ENCODE measurements around the gene ULK1.

ULK1 gene

GRCh38 chr12:131923260-131923659, 28.8 kb downstream of the ULK1 start:
- TF ChIP-seq CTCF (conservative IDR thresholded peaks at IDR 0.05; ENCODE audit: control insufficient read depth, insufficient read depth, low read depth, low read length) = no peak
- no peak for DNase-seq (ENCODE audit: low read depth)
- no peak overlapping the region for H3K4me3 ChIP-seq (ENCODE audit: control insufficient read depth, low read depth, low read length)

DNA sequence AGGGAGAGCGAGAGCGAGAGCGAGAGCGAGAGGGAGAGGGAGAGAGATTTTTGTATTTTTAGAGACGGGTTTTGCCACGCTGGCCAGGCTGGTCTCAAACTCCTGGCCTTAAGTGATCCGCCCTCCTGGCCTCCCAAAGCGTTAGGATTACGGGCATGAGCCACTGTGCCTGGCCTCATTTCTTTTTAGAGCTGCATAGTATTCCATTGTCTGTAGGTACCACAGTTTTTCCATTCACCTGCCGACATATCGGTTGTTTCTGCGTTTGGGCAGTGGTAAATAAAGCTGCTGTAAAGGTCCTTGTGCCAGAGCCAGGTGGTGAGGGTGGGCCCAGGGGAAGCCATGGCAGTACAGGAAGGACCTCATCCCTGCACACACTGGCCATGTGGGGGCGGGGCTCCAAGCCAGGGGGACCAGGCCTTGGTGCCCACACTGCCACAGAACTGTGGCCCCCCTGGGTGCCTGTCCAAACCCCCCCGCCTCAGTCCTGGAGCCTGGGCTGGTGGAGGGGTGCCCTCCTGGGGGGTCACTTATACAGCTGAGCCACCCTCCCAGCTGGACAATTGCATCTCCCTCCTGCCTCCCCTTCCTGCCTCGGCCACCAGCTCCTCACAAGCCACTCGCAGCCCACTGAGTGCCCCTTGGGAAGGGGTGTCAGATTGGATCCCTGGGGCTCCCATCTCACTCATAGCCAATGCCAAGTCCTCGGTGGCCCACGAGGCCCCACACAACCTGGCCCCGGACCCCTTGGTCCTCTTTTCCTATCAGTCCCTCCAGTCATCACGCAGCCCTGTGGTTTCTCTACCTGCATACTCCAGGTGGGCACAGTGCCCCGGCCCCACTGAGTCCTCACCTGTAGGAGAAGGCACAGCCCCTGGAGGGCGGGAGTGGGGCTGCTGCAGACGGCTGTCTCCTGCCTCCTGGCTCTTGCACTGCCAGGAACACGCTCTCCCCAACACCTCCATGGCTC, 33.0 kb downstream of the ULK1 start:
- DNase-seq (ENCODE audit: low read depth) = no peak
- TF ChIP-seq CTCF (conservative IDR thresholded peaks at IDR 0.05; ENCODE audit: control insufficient read depth, insufficient read depth, low read depth, low read length) = no peak
- no peak overlapping the region for H3K4me3 ChIP-seq (ENCODE audit: control insufficient read depth, low read depth, low read length)

DNA sequence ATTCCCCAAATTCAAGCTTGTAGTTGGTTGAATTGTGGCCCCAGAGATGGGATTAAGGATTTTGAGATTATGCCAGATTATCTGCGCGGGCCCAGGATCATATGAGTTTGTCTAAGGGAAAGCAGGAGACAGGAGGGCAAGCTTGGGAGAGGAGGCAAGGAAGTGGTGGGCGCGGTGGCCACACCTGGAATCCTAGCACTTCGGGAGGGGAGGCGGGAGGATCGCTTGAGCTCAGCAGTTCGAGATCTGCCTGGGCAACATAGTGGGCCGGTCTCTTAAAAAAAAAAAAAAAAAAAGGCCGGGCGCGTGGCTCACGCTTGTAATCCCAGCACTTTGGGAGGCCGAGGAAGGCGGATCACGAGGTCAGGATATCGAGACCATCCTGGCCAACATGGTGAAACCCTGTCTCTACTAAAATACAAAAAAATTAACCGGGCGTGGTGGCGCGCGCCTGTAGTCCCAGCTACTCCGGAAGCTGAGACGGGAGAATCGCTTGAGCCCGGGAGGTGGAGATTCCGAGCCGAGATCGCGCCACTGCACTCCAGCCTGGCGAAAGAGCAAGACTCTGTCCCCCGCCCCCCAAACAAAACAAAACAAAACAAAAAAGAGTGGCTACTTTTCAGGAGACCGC, 33.8 kb downstream of the ULK1 start:
- peak overlapping the region; percentile 55 for H3K4me3 ChIP-seq (ENCODE audit: control insufficient read depth, low read depth, low read length)
- peak; percentile 24 for DNase-seq (ENCODE audit: low read depth)
- no peak for TF ChIP-seq CTCF (conservative IDR thresholded peaks at IDR 0.05; ENCODE audit: control insufficient read depth, insufficient read depth, low read depth, low read length)

GRCh38 chr12:131928711-131929580, 34.5 kb downstream of the ULK1 start, which contains the start of gene PUS1:
PUS1 (plus strand) TSS chr12:131929276; CDS start chr12:131929723, 447 bp downstream.
- peak; percentile 91 for DNase-seq (ENCODE audit: low read depth)
- TF ChIP-seq CTCF (conservative IDR thresholded peaks at IDR 0.05; ENCODE audit: control insufficient read depth, insufficient read depth, low read depth, low read length) = no peak
- peak within 1 kb of the TSS; percentile 89 for H3K4me3 ChIP-seq (ENCODE audit: control insufficient read depth, low read depth, low read length)

- no peak for TF ChIP-seq CTCF (conservative IDR thresholded peaks at IDR 0.05; ENCODE audit: control insufficient read depth, insufficient read depth, low read depth, low read length)
- no peak for DNase-seq (ENCODE audit: low read depth)
- peak overlapping the region; percentile 89 for H3K4me3 ChIP-seq (ENCODE audit: control insufficient read depth, low read depth, low read length)
Measured at GRCh38 chr12:131929581-131930456, 35.4 kb downstream of the ULK1 start.
